ENCODE results near the gene SERPINA5.

Gene SERPINA5

DNA sequence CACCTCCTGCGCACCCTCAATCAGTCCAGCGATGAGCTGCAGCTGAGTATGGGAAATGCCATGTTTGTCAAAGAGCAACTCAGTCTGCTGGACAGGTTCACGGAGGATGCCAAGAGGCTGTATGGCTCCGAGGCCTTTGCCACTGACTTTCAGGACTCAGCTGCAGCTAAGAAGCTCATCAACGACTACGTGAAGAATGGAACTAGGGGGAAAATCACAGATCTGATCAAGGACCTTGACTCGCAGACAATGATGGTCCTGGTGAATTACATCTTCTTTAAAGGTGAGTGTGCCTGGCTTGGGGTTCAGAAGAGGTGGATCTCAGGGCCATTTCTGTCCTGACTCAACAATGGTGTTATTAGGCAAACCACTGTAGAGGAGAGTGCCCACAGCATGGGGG is 33.6 kb downstream of the SERPINA5 start:
- TF ChIP-seq CTCF (IDR thresholded peaks at IDR 0.05; ENCODE audit: low read depth, low read length): no peak
- no peak for DNase-seq (ENCODE audit: extremely low read depth, low read depth)

DNA sequence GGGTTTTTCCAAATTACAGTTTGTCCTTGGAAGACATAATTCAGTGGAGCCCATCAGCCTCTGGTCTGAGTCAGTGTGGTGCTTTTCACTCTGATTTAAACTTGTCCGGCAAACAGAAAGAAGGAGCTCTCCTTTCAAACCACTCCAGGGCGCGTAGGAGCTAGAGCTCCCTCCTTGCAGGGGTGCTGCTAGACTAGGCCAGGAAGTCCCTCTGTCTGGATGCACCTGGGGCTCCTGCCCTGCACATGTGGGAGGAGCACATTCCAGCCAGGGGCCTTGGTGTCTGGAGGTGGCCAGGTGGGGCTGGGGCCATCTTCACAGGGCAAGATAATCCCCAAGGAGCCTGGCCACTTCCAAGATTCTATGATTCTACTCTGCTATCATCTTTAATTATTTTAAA is 34.0 kb downstream of the SERPINA5 start:
- TF ChIP-seq CTCF (IDR thresholded peaks at IDR 0.05; ENCODE audit: low read depth, low read length): no peak
- DNase-seq (ENCODE audit: extremely low read depth, low read depth): no peak

GRCh38 chr14:94615823-94616570 is 34.8 kb downstream of the SERPINA5 start:
- TF ChIP-seq CTCF (IDR thresholded peaks at IDR 0.05; ENCODE audit: low read depth, low read length): no peak

GRCh38 chr14:94617366-94617941 is 36.2 kb downstream of the SERPINA5 start:
- TF ChIP-seq CTCF (IDR thresholded peaks at IDR 0.05; ENCODE audit: low read depth, low read length): no peak
- no peak for DNase-seq (ENCODE audit: extremely low read depth, low read depth)

More at GRCh38 chr14:94615823-94616570, 34.8 kb downstream of the SERPINA5 start:
- no peak for DNase-seq (ENCODE audit: extremely low read depth, low read depth)

- DNase-seq (ENCODE audit: extremely low read depth, low read depth): no peak
- no peak for TF ChIP-seq CTCF (IDR thresholded peaks at IDR 0.05; ENCODE audit: low read depth, low read length)
Measured at GRCh38 chr14:94617988-94618822, 37.0 kb downstream of the SERPINA5 start.

DNA sequence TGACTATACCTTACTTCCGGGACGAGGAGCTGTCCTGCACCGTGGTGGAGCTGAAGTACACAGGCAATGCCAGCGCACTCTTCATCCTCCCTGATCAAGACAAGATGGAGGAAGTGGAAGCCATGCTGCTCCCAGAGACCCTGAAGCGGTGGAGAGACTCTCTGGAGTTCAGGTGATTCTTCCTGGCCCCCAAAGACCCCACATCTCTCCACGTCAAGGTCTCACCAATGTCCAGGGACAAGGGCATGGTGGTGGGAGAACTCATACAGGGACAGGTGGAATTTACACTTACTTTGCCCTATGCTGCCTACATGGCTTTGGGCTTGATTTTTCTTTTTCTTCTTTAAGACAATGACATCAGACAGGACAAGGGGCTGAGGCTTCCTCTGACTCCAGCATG is 38.1 kb downstream of the SERPINA5 start:
- no peak for TF ChIP-seq CTCF (IDR thresholded peaks at IDR 0.05; ENCODE audit: low read depth, low read length)
- DNase-seq (ENCODE audit: extremely low read depth, low read depth): no peak

DNA sequence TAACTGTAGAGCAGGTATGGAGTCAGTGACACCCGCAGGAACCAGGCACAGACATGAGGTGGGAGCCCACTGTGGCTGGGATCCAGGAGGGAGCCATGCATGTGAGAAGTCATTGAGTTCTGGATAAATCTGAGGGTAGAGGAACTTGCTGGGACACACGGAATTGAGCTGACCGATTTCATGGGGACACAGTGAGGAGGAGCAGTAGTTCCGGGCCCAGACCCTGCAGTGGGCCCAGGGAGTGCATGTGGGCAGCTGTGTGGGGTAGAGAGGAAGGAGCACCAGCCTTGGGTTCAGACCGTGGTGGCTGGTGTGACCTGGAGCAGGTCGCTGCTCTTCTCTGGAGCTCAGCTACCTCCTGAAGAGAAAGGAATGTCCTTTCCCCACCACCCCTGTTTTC is 39.4 kb downstream of the SERPINA5 start:
- no peak for TF ChIP-seq CTCF (IDR thresholded peaks at IDR 0.05; ENCODE audit: low read depth, low read length)
- DNase-seq (ENCODE audit: extremely low read depth, low read depth): no peak
